Astrocyte (in vitro differentiated cells and primary cell): ENCODE data around the gene OPN3.

Source experiments
- CTCF ChIP-seq: IDR thresholded peaks from 2 replicates; pipeline ENCODE4 v1.5.1; 2011; ENCODE audit warnings: low read depth, mild to moderate bottlenecking, inconsistent platforms, low read length, moderate library complexity; ENCODE audit not compliant: insufficient read depth
- EZH2 ChIP-seq: IDR thresholded peaks from 2 replicates; pipeline ENCODE4 v1.6.1; 2012; ENCODE audit warnings: mild to moderate bottlenecking, low read length, inconsistent platforms; ENCODE audit not compliant: insufficient read depth

GRCh38 chr1:241660424-241660972, 20.3 kb upstream of the OPN3 start:
- TF ChIP-seq CTCF (no peak), EZH2 (no peak)
